ENCODE measurements around the gene FFAR1.

GRCh38 chr19:35354898-35355297 is 7.2 kb downstream of the FFAR1 start:
- TF ChIP-seq CTCF (IDR thresholded peaks at IDR 0.05) = no peak
- TF ChIP-seq POLR2A (IDR thresholded peaks at IDR 0.05) = no peak
- no peak for TF ChIP-seq POLR2AphosphoS5 (IDR thresholded peaks at IDR 0.05)

Data from upper lobe of left lung (tissue), 4 donors.